Stimulated activated effector memory CD8-positive, alpha-beta T cell treated with anti-CD3 and anti-CD28 coated beads, Interleukin-12 subunit alpha, Interleukin-12 subunit beta, amount 100 ng/mL, for 72 hours (primary cell): Measurements from ENCODE around the gene ADISSP.
"Not testable (repeated sequence)": the region's sequence is repeated elsewhere in the genome, so short reads cannot be mapped to it uniquely, and the experiment has no call there.

ENCODE experiments used
- ATAC-seq: fragments of 150-1000 bp; cut with Tn5 transposase; 2 replicates; pipeline ENCODE4 v1.10.0; 2021
- DNase-seq, 2 donors: peaks; one replicate each; pipeline ENCODE4 v3.0.0; 2021 to 2022; ENCODE audit warnings: low spot score in 2 of 2
- H3K27ac Mint-ChIP-seq: one replicate; pipeline ENCODE4 v1.8.0; 2022; ENCODE audit warnings: mild to moderate bottlenecking, mixed read lengths
- H3K36me3 Mint-ChIP-seq: one replicate; pipeline ENCODE4 v1.8.0; 2022; ENCODE audit warnings: mild to moderate bottlenecking, mixed read lengths
- H3K4me1 Mint-ChIP-seq: one replicate; pipeline ENCODE4 v1.8.0; 2022; ENCODE audit warnings: mixed read lengths
- H3K4me3 Mint-ChIP-seq: one replicate; pipeline ENCODE4 v1.8.0; 2022; ENCODE audit warnings: mild to moderate bottlenecking, mixed read lengths
- H3K9me3 Mint-ChIP-seq: one replicate; pipeline ENCODE4 v1.8.0; 2022; ENCODE audit warnings: mixed read lengths

The ADISSP gene

DNA sequence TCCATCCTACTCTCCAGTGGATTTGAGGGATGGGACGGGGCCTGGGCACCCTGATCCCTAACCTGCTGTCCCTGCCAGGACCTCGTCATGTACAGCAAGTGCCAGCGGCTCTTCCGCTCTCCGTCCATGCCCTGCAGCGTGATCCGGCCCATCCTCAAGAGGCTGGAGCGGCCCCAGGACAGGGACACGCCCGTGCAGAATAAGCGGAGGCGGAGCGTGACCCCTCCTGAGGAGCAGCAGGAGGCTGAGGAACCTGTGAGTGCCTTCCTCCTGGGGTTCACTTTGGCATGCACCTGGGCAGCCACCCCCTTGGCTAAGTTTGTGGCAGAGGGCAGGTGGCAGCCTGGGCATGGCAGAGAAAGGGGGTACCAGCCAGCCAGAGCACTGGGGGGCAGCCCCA, 34.3 kb upstream of the ADISSP start:
- Mint-ChIP-seq H3K36me3 (peaks cover 93% of the 10 kb centered on the region), H3K4me1 (peaks cover 90% of the 10 kb centered on the region), H3K9me3 (no peaks in the 10 kb centered on the region)

DNA sequence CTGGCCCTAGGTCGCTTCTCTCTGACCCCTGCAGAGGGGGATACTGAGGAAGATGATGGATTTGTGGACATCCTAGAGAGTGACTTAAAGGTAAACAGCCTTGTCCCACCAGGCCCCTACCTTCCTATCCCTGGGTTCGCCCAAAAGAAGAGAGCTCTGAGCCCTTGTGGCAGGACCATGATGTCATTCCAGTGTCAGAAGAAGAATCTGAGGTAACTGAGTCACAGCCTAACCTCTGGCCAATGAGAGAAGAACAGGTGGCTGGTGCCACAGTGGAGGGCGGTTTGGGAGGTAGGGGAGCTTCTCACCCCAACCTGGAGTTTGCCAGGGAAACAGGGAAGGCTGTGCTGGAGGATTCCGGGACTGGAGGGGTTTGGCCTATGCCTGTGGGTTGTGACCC, 33.7 kb upstream of the ADISSP start:
- no peak overlapping the region for H3K4me3 Mint-ChIP-seq
- DNase-seq (no peak), ATAC-seq (peak; percentile 34)
- H3K4me1 Mint-ChIP-seq = peaks cover 90% of the 10 kb centered on the region
- H3K27ac Mint-ChIP-seq = peak overlapping the region; percentile 98
- H3K9me3 Mint-ChIP-seq = no peaks in the 10 kb centered on the region
- peaks cover 87% of the 10 kb centered on the region for H3K36me3 Mint-ChIP-seq

More for the DNA sequence above, 34.3 kb upstream of the ADISSP start:
- DNase-seq (no peak), ATAC-seq (no peak)
- peak overlapping the region; percentile 98 for H3K27ac Mint-ChIP-seq
- H3K4me3 Mint-ChIP-seq = no peak overlapping the region

DNA sequence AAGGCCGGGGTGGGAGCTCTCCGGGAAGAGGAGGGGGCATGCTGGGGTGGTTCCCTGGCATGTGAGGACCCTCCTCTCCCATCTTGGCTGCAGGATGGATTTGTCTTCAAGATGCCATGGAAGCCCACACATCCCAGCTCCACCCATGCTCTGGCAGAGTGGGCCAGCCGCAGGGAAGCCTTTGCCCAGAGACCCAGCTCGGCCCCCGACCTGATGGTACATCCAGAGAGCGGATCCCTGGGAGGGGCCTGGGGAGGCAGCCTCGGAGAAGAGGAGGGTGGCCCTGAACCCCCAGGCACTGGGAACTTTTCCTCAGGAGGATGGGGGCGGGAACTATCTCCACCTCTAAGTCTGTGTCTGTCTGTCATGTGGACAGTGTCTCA, 33.3 kb upstream of the ADISSP start:
- peak overlapping the region; percentile 98 for H3K27ac Mint-ChIP-seq
- peaks cover 86% of the 10 kb centered on the region for H3K4me1 Mint-ChIP-seq
- H3K36me3 Mint-ChIP-seq = peaks cover 83% of the 10 kb centered on the region
- DNase-seq (no peak), ATAC-seq (no peak)
- H3K9me3 Mint-ChIP-seq = no peaks in the 10 kb centered on the region
- no peak overlapping the region for H3K4me3 Mint-ChIP-seq

DNA sequence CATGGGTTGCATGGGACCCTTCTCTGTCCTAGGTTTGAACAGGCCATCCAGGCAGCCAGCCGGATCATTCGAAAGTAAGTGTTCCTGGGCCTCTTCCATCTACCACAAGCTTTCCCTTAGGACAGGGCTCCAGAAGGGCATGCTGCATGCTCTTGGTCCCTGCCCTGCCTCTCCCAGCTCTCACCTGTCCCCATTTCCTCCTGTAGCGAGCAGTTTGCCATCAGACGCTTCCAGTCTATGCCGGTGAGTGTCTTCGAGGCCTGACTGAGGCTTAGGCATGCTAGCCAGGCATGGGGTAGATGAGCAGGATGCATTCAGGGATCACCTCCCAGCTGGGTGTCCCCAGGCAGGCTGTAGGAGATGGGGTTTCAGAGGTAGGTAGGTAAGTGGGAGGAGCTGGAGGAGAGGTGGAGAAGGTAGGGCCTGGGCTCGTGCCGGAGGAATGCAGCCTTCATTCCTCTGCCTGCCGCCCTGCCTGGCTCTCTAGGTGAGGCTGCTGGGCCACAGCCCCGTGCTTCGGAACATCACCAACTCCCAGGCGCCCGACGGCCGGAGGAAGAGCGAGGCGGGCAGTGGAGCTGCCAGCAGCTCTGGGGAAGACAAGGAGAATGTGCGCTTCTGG, 32.8 kb upstream of the ADISSP start:
- no peaks in the 10 kb centered on the region for H3K9me3 Mint-ChIP-seq
- H3K27ac Mint-ChIP-seq = peak overlapping the region; percentile 98
- H3K4me1 Mint-ChIP-seq = peaks cover 86% of the 10 kb centered on the region
- H3K36me3 Mint-ChIP-seq = peaks cover 83% of the 10 kb centered on the region
- no peak for DNase-seq
- no peak overlapping the region for H3K4me3 Mint-ChIP-seq
- ATAC-seq = no peak

DNA sequence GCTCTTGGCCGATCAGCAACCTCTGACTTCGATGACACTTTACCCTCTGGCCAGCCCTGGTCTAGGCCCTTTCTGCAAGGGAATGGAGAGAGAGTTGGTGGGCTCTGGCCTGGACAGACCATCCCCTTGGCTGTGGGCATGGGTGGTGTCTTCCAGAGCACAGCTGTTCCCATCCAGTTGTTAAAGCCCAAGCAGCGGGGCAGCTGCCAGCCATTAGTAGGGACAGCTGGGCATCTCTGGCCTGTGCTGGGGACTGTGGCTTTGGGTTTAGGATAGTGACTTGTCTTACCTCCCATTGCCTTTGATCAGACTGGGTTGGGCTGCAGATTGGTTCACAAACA, 31.3 kb upstream of the ADISSP start:
- Mint-ChIP-seq H3K4me1 (peaks cover 74% of the 10 kb centered on the region), H3K9me3 (no peaks in the 10 kb centered on the region), H3K27ac (peak overlapping the region; percentile 98), H3K4me3 (peak overlapping the region; percentile 99), H3K36me3 (peaks cover 68% of the 10 kb centered on the region)
- ATAC-seq (no peak), DNase-seq (no peak)

DNA sequence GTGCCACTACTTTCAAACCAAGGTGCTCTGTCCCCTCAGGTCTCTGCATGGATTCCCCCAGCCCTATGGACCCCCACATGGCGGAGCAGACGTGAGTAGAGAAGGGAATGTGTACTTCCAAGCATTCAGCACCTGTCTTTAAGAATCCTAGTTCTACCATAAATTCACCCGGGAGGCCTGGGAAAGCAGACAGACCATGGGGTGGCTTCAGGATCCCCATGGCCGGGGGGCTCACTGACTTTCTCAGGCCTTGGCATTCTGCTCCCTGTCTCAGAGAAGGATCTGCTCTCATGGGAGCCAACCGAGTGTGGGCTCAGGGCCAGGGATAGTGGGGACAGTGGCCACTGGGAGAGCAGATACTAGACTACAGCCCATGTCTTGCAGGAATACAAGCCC, 30.8 kb upstream of the ADISSP start:
- no peak for ATAC-seq
- peaks cover 63% of the 10 kb centered on the region for H3K36me3 Mint-ChIP-seq

DNA sequence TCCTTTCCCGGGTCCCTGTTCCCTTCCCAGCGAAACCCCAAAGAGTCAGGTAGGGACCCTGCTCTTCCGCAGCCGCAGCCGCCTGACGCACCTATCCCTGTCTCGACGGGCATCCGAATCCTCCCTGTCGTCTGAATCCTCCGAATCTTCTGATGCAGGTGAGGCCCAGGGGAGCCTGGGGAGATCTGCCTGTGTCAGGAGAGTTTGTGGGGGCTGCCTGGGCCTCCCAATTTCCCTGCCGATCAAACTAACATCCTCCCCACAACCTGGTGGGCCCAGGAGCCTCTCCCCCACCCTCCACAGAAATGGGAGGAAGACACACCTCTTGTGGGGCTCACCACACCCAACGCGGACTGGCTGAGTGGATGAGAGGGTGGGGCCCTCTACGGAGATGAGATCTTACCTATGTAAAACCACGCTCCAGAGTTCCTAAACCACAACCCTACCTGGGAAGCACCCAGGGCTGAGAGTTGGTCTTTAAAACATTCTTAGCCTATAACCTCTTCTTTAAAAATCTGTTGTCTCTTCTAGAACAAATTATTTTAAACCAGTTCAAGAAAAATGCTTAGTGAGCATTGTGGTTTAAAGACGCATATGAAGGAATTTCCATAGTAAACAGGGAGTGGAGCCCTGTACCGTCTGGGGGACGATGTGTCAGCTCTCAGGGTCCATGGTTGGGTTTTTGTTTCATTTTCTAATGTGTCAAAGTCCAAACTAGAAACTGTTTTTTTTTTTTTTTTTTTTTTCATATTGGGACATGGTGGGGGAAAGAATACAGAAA, 30.2 kb upstream of the ADISSP start:
- H3K4me3 Mint-ChIP-seq = peak overlapping the region; percentile 99
- H3K36me3 Mint-ChIP-seq = peaks cover 57% of the 10 kb centered on the region
- H3K9me3 Mint-ChIP-seq = no peaks in the 10 kb centered on the region
- DNase-seq (no peak), ATAC-seq (peak; percentile 41)
- peaks cover 64% of the 10 kb centered on the region for H3K4me1 Mint-ChIP-seq
- peak overlapping the region; percentile 98 for H3K27ac Mint-ChIP-seq

More for the DNA sequence above, 30.8 kb upstream of the ADISSP start:
- Mint-ChIP-seq H3K27ac (peak overlapping the region; percentile 98), H3K4me1 (peaks cover 69% of the 10 kb centered on the region), H3K9me3 (no peaks in the 10 kb centered on the region), H3K4me3 (peak overlapping the region; percentile 99)
- DNase-seq = no peak

DNA sequence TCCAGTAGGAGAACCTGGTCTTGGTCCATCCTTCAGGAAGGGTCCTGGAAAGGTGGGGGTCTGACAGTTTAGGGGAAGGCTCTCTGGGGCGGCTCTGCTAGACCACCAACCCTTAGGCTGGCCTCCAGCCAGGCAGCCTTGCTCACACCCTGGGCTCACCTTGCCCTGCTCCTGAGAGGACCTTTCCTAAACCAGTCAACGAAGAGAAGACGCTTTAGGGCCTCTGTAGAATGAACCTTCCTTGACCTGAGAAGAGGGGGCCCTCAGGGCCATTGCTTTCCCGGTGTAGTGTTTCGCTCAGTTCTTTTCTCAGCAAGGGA, 29.6 kb upstream of the ADISSP start:
- peak overlapping the region; percentile 98 for H3K27ac Mint-ChIP-seq
- H3K9me3 Mint-ChIP-seq = no peaks in the 10 kb centered on the region
- peaks cover 51% of the 10 kb centered on the region for H3K36me3 Mint-ChIP-seq
- peak overlapping the region; percentile 99 for H3K4me3 Mint-ChIP-seq
- H3K4me1 Mint-ChIP-seq = peaks cover 58% of the 10 kb centered on the region
- DNase-seq = no peak
- ATAC-seq = no peak

DNA sequence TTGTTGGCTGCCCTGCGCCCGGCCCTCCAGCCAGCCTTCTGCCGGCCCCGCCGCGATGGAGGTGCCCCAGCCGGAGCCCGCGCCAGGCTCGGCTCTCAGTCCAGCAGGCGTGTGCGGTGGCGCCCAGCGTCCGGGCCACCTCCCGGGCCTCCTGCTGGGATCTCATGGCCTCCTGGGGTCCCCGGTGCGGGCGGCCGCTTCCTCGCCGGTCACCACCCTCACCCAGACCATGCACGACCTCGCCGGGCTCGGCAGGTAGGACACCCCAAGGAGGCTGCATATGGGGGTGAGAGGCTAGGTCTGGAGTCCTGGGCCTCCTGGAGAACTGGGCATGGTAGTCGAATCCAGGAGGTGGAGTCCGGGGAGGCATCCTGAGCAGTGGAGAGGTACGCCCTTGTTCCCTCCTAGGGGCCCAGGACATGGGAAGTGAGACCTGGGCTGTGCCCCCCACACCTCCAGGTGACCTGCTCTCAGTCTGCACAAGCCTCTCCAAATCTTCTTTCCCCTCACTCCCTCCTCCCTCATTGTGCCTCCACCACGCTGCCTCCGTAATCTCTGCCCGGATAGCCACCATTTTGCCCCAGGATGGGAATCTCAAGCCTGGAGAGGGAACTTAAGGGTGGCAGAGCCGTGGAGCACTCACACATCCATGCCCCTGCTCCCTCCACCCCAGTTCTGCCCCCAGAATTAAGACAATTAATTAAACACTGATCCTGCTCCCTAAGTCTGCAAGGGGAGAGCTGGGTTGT, 29.1 kb upstream of the ADISSP start:
- DNase-seq (no peak), ATAC-seq (peak; percentile 0)
- Mint-ChIP-seq H3K4me1 (peaks cover 57% of the 10 kb centered on the region), H3K27ac (peak overlapping the region; percentile 98), H3K4me3 (peak overlapping the region; percentile 99), H3K36me3 (peaks cover 46% of the 10 kb centered on the region), H3K9me3 (no peaks in the 10 kb centered on the region)

DNA sequence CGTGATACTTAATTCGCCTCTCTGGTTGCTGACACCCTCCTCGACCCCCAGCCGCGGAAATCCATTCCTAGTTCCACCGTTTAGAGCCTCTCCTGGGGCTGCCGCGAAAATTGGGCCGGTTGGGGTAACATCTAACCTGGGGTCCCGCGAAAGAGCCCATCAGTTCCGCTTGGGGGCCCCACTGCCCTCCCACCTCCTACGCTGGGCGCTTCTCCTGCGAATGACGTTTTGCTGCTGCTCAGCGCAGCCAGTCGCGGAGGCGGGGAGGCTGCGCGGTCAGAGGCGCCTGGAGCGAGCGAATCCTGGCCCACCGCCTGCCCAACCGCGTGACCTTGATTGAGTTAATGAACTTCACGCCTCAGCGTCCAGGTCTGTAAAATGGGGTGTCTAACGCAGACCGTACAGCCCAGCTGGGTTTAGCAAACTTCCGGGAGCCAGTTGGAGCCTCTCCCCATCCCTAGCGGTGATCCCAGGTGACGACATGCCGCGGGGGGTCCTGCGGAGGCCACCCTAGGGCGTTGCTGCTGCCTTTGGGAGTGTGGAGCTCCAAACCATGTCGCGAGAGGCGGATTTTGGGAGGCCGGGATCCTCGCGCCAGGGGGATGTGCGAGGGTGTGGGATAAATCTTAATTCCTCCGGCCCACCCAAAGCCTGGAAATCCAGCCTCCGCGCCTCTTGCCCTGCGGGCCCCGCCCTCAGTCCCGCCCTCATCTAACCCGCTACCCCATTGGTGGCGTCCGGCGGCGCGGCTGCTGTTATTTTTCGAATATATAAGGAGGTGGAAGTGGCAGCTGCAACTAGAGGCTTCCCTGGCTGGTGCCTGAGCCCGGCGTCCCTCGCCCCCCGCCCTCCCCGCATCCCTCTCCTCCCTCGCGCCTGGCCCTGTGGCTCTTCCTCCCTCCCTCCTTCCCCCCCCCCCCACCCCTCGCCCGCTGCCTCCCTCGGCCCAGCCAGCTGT, 28.2 kb upstream of the ADISSP start, which contains the start of gene CDC25B:
CDC25B (plus strand) TSS at position 800 of the 958 bp plus-strand sequence. CDS start 222 bp downstream, outside the sequence.
- no peaks in the 10 kb centered on the region for H3K9me3 Mint-ChIP-seq
- peaks cover 37% of the 10 kb centered on the region for H3K36me3 Mint-ChIP-seq
- peak within 1 kb of the TSS; percentile 99 for H3K4me3 Mint-ChIP-seq
- DNase-seq = peak; percentile 75 to 92
- H3K4me1 Mint-ChIP-seq = peaks cover 48% of the 10 kb centered on the region
- peak; percentile 89 for ATAC-seq
- peak within 1 kb of the TSS; percentile 98 for H3K27ac Mint-ChIP-seq

DNA sequence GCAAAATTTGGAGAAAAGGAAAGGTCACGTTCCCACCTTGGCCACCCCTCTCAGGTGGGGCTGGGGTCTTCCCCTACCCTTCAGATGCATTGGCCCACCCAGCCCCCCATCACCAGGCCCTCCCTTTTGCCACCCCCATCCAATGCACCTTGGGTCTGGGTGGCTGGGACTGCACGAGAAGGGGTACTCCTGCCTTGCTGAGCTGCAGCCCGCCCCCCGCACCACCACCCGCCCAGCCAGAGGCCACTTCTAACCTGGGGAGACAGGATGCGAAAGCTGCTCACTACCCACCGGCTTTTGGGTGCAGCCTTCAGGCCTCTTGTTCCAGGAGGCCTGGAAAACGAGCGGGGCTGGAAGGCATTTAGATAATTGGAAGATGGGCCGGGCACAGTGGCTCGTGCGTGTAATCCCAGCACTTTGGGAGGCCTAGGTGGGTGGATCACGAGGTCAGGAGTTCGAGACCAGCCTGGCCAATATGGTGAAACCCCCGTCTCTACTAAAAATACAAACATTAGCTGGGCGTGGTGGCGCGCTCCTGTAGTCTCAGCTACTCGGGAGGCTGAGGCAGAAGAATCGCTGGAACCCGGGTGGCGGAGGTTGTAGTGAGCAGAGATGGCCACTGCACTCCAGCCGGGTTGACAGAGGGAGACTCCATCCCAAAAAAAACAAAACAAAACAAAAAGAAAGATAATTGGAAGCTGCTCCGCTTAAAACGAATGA, 27.3 kb upstream of the ADISSP start:
- H3K9me3 Mint-ChIP-seq = no peaks in the 10 kb centered on the region
- H3K4me1 Mint-ChIP-seq = peaks cover 42% of the 10 kb centered on the region
- peak overlapping the region; percentile 99 for H3K4me3 Mint-ChIP-seq
- H3K27ac Mint-ChIP-seq = peak overlapping the region; percentile 98
- H3K36me3 Mint-ChIP-seq = peaks cover 28% of the 10 kb centered on the region
- no peak for DNase-seq
- no peak for ATAC-seq

DNA sequence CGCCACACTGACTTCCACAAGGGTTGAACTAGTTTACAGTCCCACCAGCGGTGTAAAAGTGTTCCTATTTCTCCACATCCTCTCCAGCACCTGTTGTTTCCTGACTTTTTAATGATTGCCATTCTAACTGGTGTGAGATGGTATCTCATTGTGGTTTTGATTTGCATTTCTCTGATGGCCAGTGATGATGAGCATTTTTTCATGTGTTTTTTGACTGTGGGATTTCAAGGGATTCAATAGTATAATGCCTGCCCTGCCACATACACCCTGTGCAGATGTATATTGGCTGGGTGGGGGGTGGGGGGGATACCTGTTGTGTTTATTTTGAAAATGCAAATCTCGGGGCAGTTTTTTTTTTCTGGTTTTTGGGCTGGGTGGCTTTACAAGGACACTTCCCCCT, 26.6 kb upstream of the ADISSP start:
- H3K27ac Mint-ChIP-seq, DNase-seq, H3K4me3 Mint-ChIP-seq, H3K9me3 Mint-ChIP-seq, ATAC-seq: not testable (repeated sequence)
- Mint-ChIP-seq H3K4me1 (peaks cover 39% of the 10 kb centered on the region), H3K36me3 (peaks cover 24% of the 10 kb centered on the region)

DNA sequence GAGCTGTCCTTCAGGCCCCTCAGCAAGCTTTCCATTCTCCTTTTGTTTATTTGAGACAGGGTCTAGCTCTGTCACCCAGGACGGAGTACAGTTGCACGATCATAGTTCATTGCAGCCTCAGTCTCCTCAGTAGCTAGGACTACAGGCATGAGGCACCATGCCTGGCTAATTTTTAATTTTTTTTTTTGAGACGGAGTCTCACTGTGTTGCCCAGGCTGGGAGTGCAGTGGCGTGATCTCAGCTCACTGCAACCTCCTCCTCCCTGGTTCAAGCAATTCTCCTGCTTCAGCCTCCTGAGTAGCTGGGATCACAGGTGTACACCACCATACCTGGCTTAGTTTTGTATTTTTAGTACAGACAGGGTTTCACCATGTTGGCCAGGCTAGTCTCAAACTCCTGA, 21.6 kb upstream of the ADISSP start:
- H3K27ac Mint-ChIP-seq, DNase-seq, H3K9me3 Mint-ChIP-seq, ATAC-seq: not testable (repeated sequence)
- Mint-ChIP-seq H3K4me3 (peak overlapping the region; percentile 18), H3K4me1 (peaks cover 33% of the 10 kb centered on the region), H3K36me3 (peaks cover 12% of the 10 kb centered on the region)

DNA sequence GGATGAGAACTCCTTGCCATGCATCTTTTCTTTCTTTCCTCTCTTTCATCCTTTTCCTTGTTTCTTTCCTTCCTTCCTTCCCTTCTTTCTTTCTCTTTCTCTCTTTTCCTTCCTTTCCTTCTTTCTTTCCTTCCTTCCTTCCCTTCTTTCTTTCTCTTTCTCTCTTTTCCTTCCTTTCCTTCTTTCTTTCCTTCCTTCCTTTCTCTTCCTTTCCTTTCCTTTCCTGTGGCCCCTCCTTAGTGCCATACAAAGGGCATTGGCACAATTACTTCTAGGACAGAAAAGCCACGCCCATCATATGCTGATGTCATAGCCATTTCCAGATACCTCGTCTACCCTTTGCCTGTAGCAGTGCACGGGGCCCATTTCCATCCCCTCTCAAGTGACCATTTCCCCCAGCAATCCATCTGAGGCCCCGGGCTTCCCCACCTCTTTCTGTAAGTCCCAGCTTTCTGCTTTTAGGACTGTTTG, 21.2 kb upstream of the ADISSP start:
- Mint-ChIP-seq H3K27ac (no peak overlapping the region), H3K9me3 (no peaks in the 10 kb centered on the region), H3K4me1 (peaks cover 36% of the 10 kb centered on the region), H3K4me3 (peak overlapping the region; percentile 18), H3K36me3 (peaks cover 17% of the 10 kb centered on the region)
- DNase-seq (no peak), ATAC-seq (no peak)
